CD4-positive, alpha-beta T cell treated with Interleukin-4 for 4 hours (primary cell): ENCODE results near the gene CPSF7.
"Not testable (repeated sequence)": the region's sequence is repeated elsewhere in the genome, so short reads cannot be mapped to it uniquely, and the experiment has no call there.

Experiments used
- DNase-seq: peaks from one replicate; pipeline ENCODE4 v3.0.0-alpha.2; 2020

CPSF7 gene

GRCh38 chr11:61439615-61440014 is 9.8 kb upstream of the CPSF7 start:
- DNase-seq: no peak

GRCh38 chr11:61437496-61437895 is 7.7 kb upstream of the CPSF7 start:
- DNase-seq: no peak

- DNase-seq: not testable (repeated sequence)
Observed at GRCh38 chr11:61430839-61431238, 1.1 kb upstream of the CPSF7 start.

- peak; percentile 61 for DNase-seq
Observed at GRCh38 chr11:61429346-61429690, 457 bp downstream of the CPSF7 start.

- no peak for DNase-seq
Observed at GRCh38 chr11:61425367-61426131, 4.2 kb downstream of the CPSF7 start.

- no peak for DNase-seq
Observed at GRCh38 chr11:61422226-61422625, 7.5 kb downstream of the CPSF7 start.

GRCh38 chr11:61418136-61418535 is 11.6 kb downstream of the CPSF7 start:
- no peak for DNase-seq

GRCh38 chr11:61417670-61418069 is 12.1 kb downstream of the CPSF7 start:
- no peak for DNase-seq

- DNase-seq: no peak
Observed at GRCh38 chr11:61416941-61417340, 12.8 kb downstream of the CPSF7 start.

GRCh38 chr11:61415381-61415780 is 14.4 kb downstream of the CPSF7 start:
- DNase-seq: no peak

GRCh38 chr11:61414547-61414946 is 15.2 kb downstream of the CPSF7 start:
- no peak for DNase-seq

GRCh38 chr11:61413496-61413895 is 16.3 kb downstream of the CPSF7 start:
- DNase-seq: no peak

- no peak for DNase-seq
Observed at GRCh38 chr11:61411589-61411988, 18.2 kb downstream of the CPSF7 start.

- DNase-seq: no peak
Observed at GRCh38 chr11:61406991-61407728, 22.6 kb downstream of the CPSF7 start.

- DNase-seq: no peak
Observed at GRCh38 chr11:61406067-61406466, 23.7 kb downstream of the CPSF7 start.

- DNase-seq: no peak
Observed at GRCh38 chr11:61404641-61405040, 25.1 kb downstream of the CPSF7 start.

- no peak for DNase-seq
Observed at GRCh38 chr11:61404103-61404502, 25.7 kb downstream of the CPSF7 start.

GRCh38 chr11:61403658-61404057 is 26.1 kb downstream of the CPSF7 start:
- DNase-seq: no peak

- DNase-seq: no peak
Observed at GRCh38 chr11:61401573-61401972, 28.2 kb downstream of the CPSF7 start.

GRCh38 chr11:61401173-61401572 is 28.6 kb downstream of the CPSF7 start:
- DNase-seq: no peak

GRCh38 chr11:61392981-61393595 is 36.7 kb downstream of the CPSF7 start:
- DNase-seq: peak; percentile 15

- no peak for DNase-seq
Observed at GRCh38 chr11:61390161-61390560, 39.6 kb downstream of the CPSF7 start.

- no peak for DNase-seq
Observed at GRCh38 chr11:61384271-61385242, 45.2 kb downstream of the CPSF7 start.
